Subcutaneous abdominal adipose tissue (tissue), 5 donors: ENCODE results near the gene COL16A1.

Source experiments
- H3K27ac ChIP-seq: one replicate; pipeline ENCODE4 v1.7.0; 2013; ENCODE audit warnings: low read depth, mild to moderate bottlenecking, inconsistent platforms, low read length, moderate library complexity
- H3K27me3 ChIP-seq, 5 donors: one replicate each; pipeline ENCODE4 v1.7.0; 2013; ENCODE audit warnings: low read length in 5 of 5, inconsistent platforms in 1 of 5; ENCODE audit not compliant: control insufficient read depth in 5 of 5, insufficient read depth in 4 of 5
- H3K36me3 ChIP-seq, 5 donors: one replicate each; pipeline ENCODE4 v1.7.0; 2013; ENCODE audit warnings: low read length in 5 of 5; ENCODE audit not compliant: control insufficient read depth in 5 of 5, insufficient read depth in 5 of 5
- H3K4me1 ChIP-seq, 5 donors: one replicate each; pipeline ENCODE4 v1.7.0; 2013; ENCODE audit warnings: low read length in 5 of 5, mild to moderate bottlenecking in 3 of 5, moderate library complexity in 1 of 5; ENCODE audit not compliant: control insufficient read depth in 5 of 5, insufficient read depth in 5 of 5
- H3K4me3 ChIP-seq, 5 donors: one replicate each; pipeline ENCODE4 v1.7.0; 2013; ENCODE audit warnings: low read length in 5 of 5, low read depth in 1 of 5
- H3K9ac ChIP-seq, 5 donors: one replicate each; pipeline ENCODE4 v1.7.0; 2013; ENCODE audit warnings: low read length in 5 of 5, mild to moderate bottlenecking in 4 of 5, moderate library complexity in 3 of 5
- H3K9me3 ChIP-seq, 5 donors: one replicate each; pipeline ENCODE4 v1.7.0; 2013; ENCODE audit warnings: low read length in 5 of 5; ENCODE audit not compliant: control insufficient read depth in 5 of 5
- donor health status: healthy.
- donor health status: healthy.
- donor health status: healthy.
- donor health status: healthy.
- donor health status: healthy.

Gene COL16A1

DNA sequence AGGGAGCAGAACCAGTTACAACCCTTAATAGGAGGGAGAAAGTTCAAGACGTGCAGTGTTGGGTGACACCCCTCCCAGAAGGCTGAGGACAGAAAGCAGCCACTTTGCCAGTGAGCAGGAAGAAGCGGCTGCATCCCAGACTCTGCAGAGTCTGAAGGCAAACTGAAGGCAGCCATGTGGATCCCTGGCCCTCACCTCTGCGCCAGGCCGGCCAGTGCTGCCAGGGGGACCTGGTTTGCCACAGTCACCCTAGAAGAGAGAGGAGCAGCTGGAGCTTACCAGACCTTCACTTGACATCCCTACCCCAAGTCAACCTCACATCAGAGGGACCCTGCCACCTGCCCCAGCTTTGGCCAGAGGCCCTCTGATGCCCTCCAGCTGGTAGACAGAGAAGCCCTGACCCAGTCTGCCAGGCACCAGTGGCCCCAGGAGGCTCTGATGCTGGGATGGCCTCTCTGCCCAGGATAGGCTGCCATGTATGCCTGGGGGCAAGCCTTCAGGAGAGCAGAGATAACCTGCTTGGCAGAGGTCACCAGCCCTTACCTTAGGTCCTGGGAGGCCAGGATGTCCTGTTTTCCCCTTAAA is 42.9 kb downstream of the COL16A1 start:
- no peak overlapping the region for H3K27ac ChIP-seq
- H3K36me3 ChIP-seq = peaks cover 0 to 25% (median 12%) of the 10 kb centered on the region in 5 donors
- no peak overlapping the region for H3K9ac ChIP-seq

DNA sequence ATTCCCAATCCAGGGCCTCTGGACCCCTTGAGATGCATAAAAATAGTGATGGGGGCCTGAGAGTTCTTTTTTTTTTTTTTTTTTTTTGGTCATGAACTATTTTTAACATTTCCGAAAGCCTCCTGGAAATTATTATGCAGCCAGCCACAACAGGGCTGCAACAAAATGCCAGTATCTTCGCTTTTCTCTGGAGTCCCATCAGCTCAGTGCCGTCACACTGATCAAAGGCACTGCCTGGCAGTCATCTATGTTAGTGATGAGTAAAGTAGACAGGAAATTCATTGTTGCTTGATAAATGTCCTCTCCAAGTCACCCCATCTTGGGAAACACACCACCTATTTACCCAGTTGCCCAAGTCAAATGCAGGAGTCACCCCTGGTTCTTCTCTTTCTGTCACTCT is 43.9 kb downstream of the COL16A1 start:
- Histone ChIP-seq H3K27me3 (no peaks in the 10 kb centered on the region), H3K4me3 (no peak overlapping the region), H3K9ac (no peak overlapping the region), H3K9me3 (no peaks in the 10 kb centered on the region), H3K4me1 (no peaks in the 10 kb centered on the region), H3K36me3 (peaks cover 0 to 21% (median 12%) of the 10 kb centered on the region in 5 donors), H3K27ac (no peak overlapping the region)

More for the DNA sequence above, 42.9 kb downstream of the COL16A1 start:
- Histone ChIP-seq H3K27me3 (no peaks in the 10 kb centered on the region), H3K9me3 (no peaks in the 10 kb centered on the region), H3K4me1 (no peaks in the 10 kb centered on the region), H3K4me3 (no peak overlapping the region)

- Histone ChIP-seq H3K27ac (no peak overlapping the region), H3K36me3 (peaks cover 0 to 24% (median 12%) of the 10 kb centered on the region in 5 donors)
Observed at GRCh38 chr1:31658721-31659120, 45.1 kb downstream of the COL16A1 start.

DNA sequence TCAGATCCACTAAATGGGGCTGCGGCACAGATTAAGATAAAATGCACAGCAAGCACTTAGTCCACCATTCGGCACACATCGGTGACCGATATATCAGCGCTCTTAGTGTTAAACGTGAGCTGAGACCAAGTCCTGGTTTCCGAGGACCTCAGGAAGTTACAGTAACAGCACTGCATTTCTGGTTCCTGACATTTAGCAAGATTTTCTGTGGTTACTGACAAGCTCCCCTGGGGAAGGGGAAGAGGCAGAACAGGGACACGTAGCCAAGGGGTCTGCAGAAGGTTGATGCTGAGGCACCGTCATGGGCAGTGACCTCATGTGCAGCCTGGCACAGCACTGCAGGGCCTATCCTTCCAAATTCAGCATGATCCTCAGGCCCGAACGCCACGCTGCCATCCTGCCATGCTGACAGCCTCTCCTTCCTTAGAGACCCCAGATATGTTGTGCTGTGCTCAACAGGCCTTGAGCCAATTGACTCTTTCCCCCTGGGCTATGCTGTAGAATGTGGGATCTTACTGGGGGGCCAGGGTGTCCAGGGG is 45.8 kb downstream of the COL16A1 start:
- no peak overlapping the region for H3K4me3 ChIP-seq

More at GRCh38 chr1:31658721-31659120, 45.1 kb downstream of the COL16A1 start:
- H3K4me3 ChIP-seq = no peak overlapping the region
- H3K27me3 ChIP-seq = no peaks in the 10 kb centered on the region
- H3K9ac ChIP-seq = no peak overlapping the region
- no peaks in the 10 kb centered on the region for H3K9me3 ChIP-seq
- H3K4me1 ChIP-seq = no peaks in the 10 kb centered on the region

DNA sequence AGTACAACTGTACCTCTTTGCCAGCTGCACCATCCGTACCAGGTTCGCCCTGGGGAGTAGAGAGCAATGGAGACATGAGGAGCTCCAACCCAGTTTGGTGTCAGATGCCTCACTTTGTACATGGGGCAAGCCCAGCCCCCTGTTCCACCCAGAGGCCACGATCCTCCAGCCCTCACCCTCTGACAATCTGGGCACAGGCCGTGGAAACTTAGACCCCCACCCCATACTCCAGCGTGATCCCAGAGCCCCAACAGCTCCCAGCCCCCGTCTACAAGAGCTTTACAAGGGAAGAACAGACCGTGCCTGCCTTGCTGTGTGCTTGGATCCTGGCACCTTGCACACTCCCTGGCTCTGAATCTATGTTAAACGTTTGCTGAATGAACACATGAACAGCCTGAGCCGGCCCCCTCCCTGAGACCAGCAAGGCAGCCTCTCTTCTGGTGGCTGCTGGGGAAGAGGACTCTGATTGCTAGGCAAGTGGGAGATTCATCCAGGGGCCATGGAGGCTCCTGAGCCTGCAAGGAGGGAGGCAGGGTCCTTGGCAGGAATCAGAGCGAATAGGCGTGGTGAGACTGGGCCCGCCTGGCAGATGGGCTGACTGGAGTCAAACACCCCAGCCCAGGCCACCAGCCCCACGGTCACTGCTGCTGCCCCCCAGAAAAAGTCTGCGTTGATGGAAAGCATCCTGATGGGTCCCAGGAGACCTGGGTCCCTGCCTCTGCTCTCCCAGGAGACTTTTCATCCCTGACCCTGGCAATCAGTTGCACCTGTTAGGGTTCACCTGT is 46.6 kb downstream of the COL16A1 start:
- H3K4me3 ChIP-seq = no peak overlapping the region
- no peaks in the 10 kb centered on the region for H3K27me3 ChIP-seq
- no peaks in the 10 kb centered on the region for H3K4me1 ChIP-seq
- H3K9me3 ChIP-seq = no peaks in the 10 kb centered on the region
- peaks cover 0 to 34% (median 15%) of the 10 kb centered on the region in 5 donors for H3K36me3 ChIP-seq
- no peak overlapping the region for H3K9ac ChIP-seq
- no peak overlapping the region for H3K27ac ChIP-seq

More for the DNA sequence above, 45.8 kb downstream of the COL16A1 start:
- Histone ChIP-seq H3K9ac (no peak overlapping the region), H3K9me3 (no peaks in the 10 kb centered on the region), H3K4me1 (no peaks in the 10 kb centered on the region), H3K36me3 (peaks cover 0 to 29% (median 15%) of the 10 kb centered on the region in 5 donors), H3K27me3 (no peaks in the 10 kb centered on the region), H3K27ac (no peak overlapping the region)

DNA sequence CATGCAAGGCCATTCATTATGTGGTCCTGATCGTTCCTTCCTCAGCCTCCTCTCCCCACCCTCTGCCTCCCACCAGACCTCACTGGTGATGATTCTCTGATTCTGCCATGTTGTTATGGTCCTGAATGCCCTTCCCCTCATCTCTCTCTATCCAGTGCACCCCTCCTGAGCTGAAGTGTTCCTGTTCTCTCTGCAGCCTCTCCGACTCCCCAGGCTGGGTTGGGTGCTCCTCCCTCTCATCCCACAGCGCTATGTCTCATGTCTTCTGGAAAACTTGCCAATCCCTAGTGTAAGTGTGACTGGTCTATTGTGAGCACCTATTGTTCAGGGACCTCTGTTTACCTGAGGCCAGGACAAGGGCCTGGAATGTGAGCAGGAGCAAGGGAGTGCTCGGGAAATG is 48.1 kb downstream of the COL16A1 start:
- H3K36me3 ChIP-seq = peaks cover 0 to 34% (median 11%) of the 10 kb centered on the region in 5 donors
- H3K4me3 ChIP-seq = no peak overlapping the region
- peaks cover 0 to 4% (median 0%) of the 10 kb centered on the region in 5 donors for H3K4me1 ChIP-seq
- no peak overlapping the region for H3K27ac ChIP-seq
- no peak overlapping the region for H3K9ac ChIP-seq
- no peaks in the 10 kb centered on the region for H3K9me3 ChIP-seq
- H3K27me3 ChIP-seq = no peaks in the 10 kb centered on the region

DNA sequence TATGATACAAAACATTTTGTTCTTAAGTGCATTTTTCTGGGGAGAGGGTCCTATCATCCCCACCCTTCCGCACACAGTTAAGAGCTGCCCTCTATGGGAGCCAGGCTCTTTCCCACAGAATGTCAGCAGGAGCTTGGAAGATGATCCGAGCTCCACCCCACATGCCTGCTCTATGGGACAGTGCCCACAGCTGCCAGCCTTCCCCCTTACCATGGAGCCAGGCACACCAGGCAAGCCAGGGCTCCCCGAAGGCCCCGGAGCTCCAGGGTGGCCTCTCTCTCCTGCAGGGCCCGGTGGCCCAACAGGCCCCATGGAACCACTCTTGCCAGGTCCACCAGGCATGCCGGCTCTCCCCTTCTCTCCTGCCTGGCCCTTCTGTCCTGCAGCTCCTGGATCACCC is 48.7 kb downstream of the COL16A1 start:
- Histone ChIP-seq H3K27me3 (no peaks in the 10 kb centered on the region), H3K9me3 (no peaks in the 10 kb centered on the region), H3K27ac (no peak overlapping the region), H3K4me1 (peaks cover 0 to 9% (median 0%) of the 10 kb centered on the region in 5 donors), H3K4me3 (no peak overlapping the region), H3K36me3 (peaks cover 0 to 34% (median 11%) of the 10 kb centered on the region in 5 donors), H3K9ac (no peak overlapping the region)

DNA sequence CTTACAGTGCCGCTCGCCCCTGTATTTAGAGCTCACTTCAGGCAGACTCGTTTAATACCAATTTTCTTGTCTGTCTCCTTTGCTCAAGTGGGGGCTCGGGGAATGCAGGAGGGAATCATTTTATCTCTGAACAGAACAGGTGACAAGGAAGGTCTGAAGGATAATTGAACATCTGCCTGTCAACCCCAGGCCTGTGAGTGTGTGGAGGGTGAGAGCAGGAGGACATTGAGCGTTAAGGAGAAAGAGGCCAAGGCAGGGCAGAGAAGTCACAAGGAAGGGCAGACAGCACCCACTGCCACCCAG is 49.4 kb downstream of the COL16A1 start:
- Histone ChIP-seq H3K4me3 (no peak overlapping the region), H3K9ac (no peak overlapping the region), H3K27me3 (no peaks in the 10 kb centered on the region), H3K4me1 (peaks cover 0 to 14% (median 0%) of the 10 kb centered on the region in 5 donors), H3K27ac (no peak overlapping the region), H3K36me3 (peaks cover 0 to 34% (median 11%) of the 10 kb centered on the region in 5 donors), H3K9me3 (no peaks in the 10 kb centered on the region)

- H3K27ac ChIP-seq = no peak overlapping the region
- no peaks in the 10 kb centered on the region for H3K9me3 ChIP-seq
- H3K9ac ChIP-seq = no peak overlapping the region
- peaks cover 0 to 32% (median 11%) of the 10 kb centered on the region in 5 donors for H3K36me3 ChIP-seq
- no peaks in the 10 kb centered on the region for H3K27me3 ChIP-seq
- H3K4me3 ChIP-seq = no peak overlapping the region
- peaks cover 0 to 18% (median 0%) of the 10 kb centered on the region in 5 donors for H3K4me1 ChIP-seq
Observed at GRCh38 chr1:31653717-31654473, 49.9 kb downstream of the COL16A1 start.
